GM12878 (cell line): ENCODE measurements around the gene DNAJB5. TPM values are rescaled to one million over a fixed set of nuclear protein-coding genes. Genes with fewer than 3 reads are reported as not detected.

Experiments
- ATAC-seq: fragments of 200-7000 bp; cut with Tn5 transposase; 3 replicates; pipeline ENCODE4 v1.9.1; 2020; ENCODE audit warnings: mild to moderate bottlenecking, moderate library complexity
- BruUV-seq: library from RNA; stranded (reverse); fragments of 400-500 nt; replicated peaks from 2 replicates; lab custom pipeline; 2021; lab: Mats Ljungman, UMichigan
- CTCF ChIA-PET: fragments of 300-600 bp; sonication (Branson Sonifier 250); formaldehyde crosslinking; extraction: SDS; loops from one replicate; lab custom pipeline; 2021; ENCODE audit warnings: inconsistent platforms; lab: Yijun Ruan, JAX
- POLR2A ChIA-PET: fragments of 350-600 bp; formaldehyde crosslinking; extraction: SDS; loops from one replicate; lab custom pipeline; 2021; ENCODE audit warnings: inconsistent platforms; lab: Charles Lee
- RAD21 ChIA-PET: fragments of 300-600 bp; sonication (Branson Sonifier 250); formaldehyde crosslinking; loops from one replicate; lab custom pipeline; 2023; ENCODE audit warnings: antibody characterized with exemption; ENCODE audit not compliant: unreplicated experiment; lab: Charles Lee
- SMC1A ChIA-PET: fragments of 300-600 bp; sonication (Branson Sonifier 250); formaldehyde crosslinking; loops from one replicate; lab custom pipeline; 2023; ENCODE audit not compliant: unreplicated experiment, uncharacterized antibody; lab: Charles Lee
- DNase-seq: peaks from one replicate; pipeline ENCODE4 v3.0.0-alpha.2; 2011; ENCODE audit warnings: low read depth, low spot score
- FAIRE-seq: peaks from 3 replicates; lab custom pipeline; 2011; peaks lifted over from hg19 to GRCh38; lab: Jason Lieb, UNC
- H2AFZ ChIP-seq: 2 replicates; pipeline ENCODE4 v1.6.0; 2011; ENCODE audit warnings: low read depth, low read length, control low read depth; ENCODE audit not compliant: control insufficient read depth
- H3K27ac ChIP-seq: 2 replicates; pipeline ENCODE4 v1.5.1; 2011; ENCODE audit warnings: control low read depth; ENCODE audit not compliant: control insufficient read depth, insufficient read depth
- H3K27me3 ChIP-seq, 2 experiments: replicated peaks in 1 of 2; 2 replicates each; pipeline versions ENCODE4 v1.6.0 to v1.6.1; 2011; ENCODE audit warnings: low read length in 1 of 2; ENCODE audit not compliant: control insufficient read depth in 2 of 2, insufficient read depth in 2 of 2
- H3K36me3 ChIP-seq, 2 experiments: 2 replicates each; pipeline ENCODE4 v1.5.1; 2011; ENCODE audit warnings: low read length in 1 of 2; ENCODE audit not compliant: control insufficient read depth in 2 of 2, insufficient read depth in 2 of 2
- H3K4me1 ChIP-seq: 2 replicates; pipeline ENCODE4 v1.6.1; 2011; ENCODE audit warnings: mild to moderate bottlenecking, low read length, moderate library complexity, mixed read lengths; ENCODE audit not compliant: control insufficient read depth, insufficient read depth
- H3K4me2 ChIP-seq: 2 replicates; pipeline ENCODE4 v1.6.0; 2011; ENCODE audit warnings: control low read depth; ENCODE audit not compliant: control insufficient read depth, insufficient read depth
- H3K4me3 ChIP-seq: fragments of 200-600 bp; sonication (generic); 2 replicates; pipeline ENCODE4 v1.5.1; 2016
- H3K79me2 ChIP-seq: 2 replicates; pipeline ENCODE4 v1.6.0; 2011; ENCODE audit warnings: low read length; ENCODE audit not compliant: control insufficient read depth, insufficient read depth
- H3K9ac ChIP-seq: 2 replicates; pipeline ENCODE4 v1.8.0; 2011; ENCODE audit warnings: low read length, control low read depth, mixed read lengths; ENCODE audit not compliant: control insufficient read depth, insufficient read depth
- H3K9me3 ChIP-seq: replicated peaks from 3 replicates; pipeline ENCODE4 v1.5.1; 2011; ENCODE audit warnings: mild to moderate bottlenecking, low read length; ENCODE audit not compliant: control insufficient read depth, insufficient read depth
- H4K20me1 ChIP-seq: 2 replicates; pipeline ENCODE4 v1.6.0; 2011; ENCODE audit not compliant: control insufficient read depth, insufficient read depth
- BCL11A ChIP-seq: IDR thresholded peaks from 2 replicates; pipeline ENCODE4 v1.6.1; 2011; ENCODE audit warnings: low read depth, low read length
- CHD2 ChIP-seq: IDR thresholded peaks from 2 replicates; pipeline ENCODE4 v1.6.1; 2011; ENCODE audit warnings: low read depth, low read length, improper control_type of control experiment, borderline replicate concordance
- HDAC2 ChIP-seq: fragments of 200-600 bp; sonication (generic); IDR thresholded peaks from 2 replicates; pipeline ENCODE4 v1.6.1; 2017
- HDAC6 ChIP-seq: fragments of 200-600 bp; sonication (generic); IDR thresholded peaks from one replicate; pipeline ENCODE4 v1.8.0; 2017; ENCODE audit warnings: antibody characterized with exemption; ENCODE audit not compliant: unreplicated experiment
- IRF4 ChIP-seq: IDR thresholded peaks from 2 replicates; pipeline ENCODE4 v1.6.1; 2011; ENCODE audit warnings: low read depth, low read length
- SMAD1 ChIP-seq: fragments of 450-650 bp; IDR thresholded peaks from 2 replicates; pipeline ENCODE4 v1.6.1; 2018; ENCODE audit warnings: mild to moderate bottlenecking, low read depth; ENCODE audit not compliant: partially characterized antibody
- SP1 ChIP-seq: IDR thresholded peaks from one replicate; pipeline ENCODE4 v1.6.1; 2011; ENCODE audit warnings: low read depth, low read length
- SUPT20H ChIP-seq: IDR thresholded peaks from 2 replicates; pipeline ENCODE4 v1.6.1; 2011; ENCODE audit warnings: low read depth, mild to moderate bottlenecking, low read length, moderate library complexity, borderline replicate concordance; ENCODE audit not compliant: control insufficient read depth
- ZNF622 ChIP-seq: fragments of 450-650 bp; IDR thresholded peaks from 2 replicates; pipeline ENCODE4 v1.6.1; 2017; ENCODE audit warnings: mild to moderate bottlenecking, inconsistent platforms
- WGBS: methylation state at CpG from one replicate; pipeline ENCODE4 v1.1.6; 2016; ENCODE audit warnings: low lambda C conversion rate; ENCODE audit not compliant: insufficient replicate concordance, insufficient coverage; ENCODE audit errors: missing lambda C conversion rate; 5-methylcytosine and 5-hydroxymethylcytosine counted together
- in situ Hi-C: fragments of 300-500 bp; cut with MboI; formaldehyde crosslinking; loops from 9 replicates; pipeline ENCODE4 v1.14.3; 2018; ENCODE audit warnings: mixed read lengths
- intact Hi-C: fragments of 100-400 bp; cut with micrococcal nuclease; formaldehyde crosslinking; loops from one replicate; pipeline ENCODE4 v1.14.2; 2022; ENCODE audit not compliant: unreplicated experiment
- polyA plus RNA-seq, 11 experiments: library from polyadenylated mRNA; depleted of rRNA in 4 of 11; unstranded in 6 of 11; stranded (reverse) in 5 of 11; fragments of >200 nt; fragmentation: Nextera tagmentation in 4 of 11; fragmentation: Illumina TruSeq in 1 of 11; extraction: Ambion mirVana in 4 of 11; extraction: Trizol in 1 of 11; gene quantifications; 1 replicate in 1 of 11; 2 replicates in 10 of 11; pipeline versions ENCODE4 v1.2.1 to v1.2.3, GENCODE V29; 2011 to 2016; ENCODE audit warnings: inconsistent platforms in 2 of 11, missing spikeins in 2 of 11, low read depth in 1 of 11
- total RNA-seq, 4 experiments: library from RNA; depleted of rRNA in 3 of 4; stranded (reverse); fragments of >200 nt in 3 of 4; fragmentation: Illumina TruSeq in 1 of 4; extraction: Trizol in 1 of 4; gene quantifications; 2 replicates each; pipeline versions ENCODE4 v1.2.1 to v1.2.3, GENCODE V29; 2013 to 2021
- TF ChIP-seq, protein P1 (sequence below): fragments of 450-650 bp; IDR thresholded peaks from 2 replicates; pipeline ENCODE4 v1.6.1; 2017; ENCODE audit warnings: antibody characterized with exemption, mild to moderate bottlenecking, moderate library complexity

DNAJB5 gene
- total and polyA plus RNA-seq, 10 of the 15 experiments (the other 5 are each of a cell fraction or from before 2014, with no cell fraction given): 0.92 to 13.3 (median 6.8) TPM

DNA sequence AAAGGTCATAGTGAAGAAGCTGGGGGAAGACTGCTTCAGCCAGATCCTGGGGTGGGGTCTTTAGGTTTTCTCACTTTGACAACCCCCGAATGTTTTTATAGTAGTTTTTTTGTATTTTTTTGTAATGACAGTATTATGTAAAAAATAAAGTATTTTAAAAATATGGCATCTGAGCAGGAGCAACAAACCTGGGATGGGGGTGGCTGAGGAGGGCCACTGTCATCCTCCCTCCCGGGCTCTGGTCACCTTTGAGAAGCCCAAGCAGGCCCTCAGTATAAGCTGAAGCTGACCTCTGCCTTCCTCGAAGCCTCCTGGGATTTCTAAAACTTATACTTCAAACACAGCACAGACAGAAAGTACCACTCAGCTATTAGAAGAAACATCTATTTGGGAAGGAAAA is 8.7 kb downstream of the DNAJB5 start (continued):
- TF ChIP-seq ZNF622: no peak
- TF ChIP-seq CHD2: no peak
- no peak for TF ChIP-seq HDAC6
- TF ChIP-seq BCL11A: no peak
- TF ChIP-seq IRF4: no peak
- TF ChIP-seq SUPT20H: no peak
- TF ChIP-seq, protein P1, sequence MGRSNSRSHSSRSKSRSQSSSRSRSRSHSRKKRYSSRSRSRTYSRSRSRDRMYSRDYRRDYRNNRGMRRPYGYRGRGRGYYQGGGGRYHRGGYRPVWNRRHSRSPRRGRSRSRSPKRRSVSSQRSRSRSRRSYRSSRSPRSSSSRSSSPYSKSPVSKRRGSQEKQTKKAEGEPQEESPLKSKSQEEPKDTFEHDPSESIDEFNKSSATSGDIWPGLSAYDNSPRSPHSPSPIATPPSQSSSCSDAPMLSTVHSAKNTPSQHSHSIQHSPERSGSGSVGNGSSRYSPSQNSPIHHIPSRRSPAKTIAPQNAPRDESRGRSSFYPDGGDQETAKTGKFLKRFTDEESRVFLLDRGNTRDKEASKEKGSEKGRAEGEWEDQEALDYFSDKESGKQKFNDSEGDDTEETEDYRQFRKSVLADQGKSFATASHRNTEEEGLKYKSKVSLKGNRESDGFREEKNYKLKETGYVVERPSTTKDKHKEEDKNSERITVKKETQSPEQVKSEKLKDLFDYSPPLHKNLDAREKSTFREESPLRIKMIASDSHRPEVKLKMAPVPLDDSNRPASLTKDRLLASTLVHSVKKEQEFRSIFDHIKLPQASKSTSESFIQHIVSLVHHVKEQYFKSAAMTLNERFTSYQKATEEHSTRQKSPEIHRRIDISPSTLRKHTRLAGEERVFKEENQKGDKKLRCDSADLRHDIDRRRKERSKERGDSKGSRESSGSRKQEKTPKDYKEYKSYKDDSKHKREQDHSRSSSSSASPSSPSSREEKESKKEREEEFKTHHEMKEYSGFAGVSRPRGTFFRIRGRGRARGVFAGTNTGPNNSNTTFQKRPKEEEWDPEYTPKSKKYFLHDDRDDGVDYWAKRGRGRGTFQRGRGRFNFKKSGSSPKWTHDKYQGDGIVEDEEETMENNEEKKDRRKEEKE: no peak
- TF ChIP-seq SMAD1: no peak

DNA sequence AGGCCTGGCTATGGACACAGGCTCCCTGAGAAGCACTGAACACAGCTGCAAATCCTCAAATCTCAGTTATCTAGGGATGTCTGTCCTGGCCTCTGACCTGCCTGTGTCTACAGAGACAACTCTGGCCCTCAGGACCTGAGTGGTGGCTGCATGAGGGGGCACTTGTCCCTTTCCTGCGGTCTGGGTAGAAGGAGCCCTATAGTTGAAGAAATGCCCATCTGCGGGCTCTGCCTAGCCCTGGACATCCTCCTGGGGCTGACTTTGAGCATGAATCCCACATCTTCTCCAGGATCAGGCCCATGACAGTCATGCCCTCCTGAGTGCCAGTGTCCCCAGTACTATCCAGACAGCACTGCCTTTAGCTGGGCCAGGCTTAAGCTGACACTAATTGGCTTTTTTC is 10.0 kb downstream of the DNAJB5 start:
- Histone ChIP-seq H3K36me3 (0 out of 4 replicates have a peak, but pooled peaks cover 0 to 2% of the 10 kb centered on the region in 2 experiments), H3K4me1 (peaks cover 6% of the 10 kb centered on the region; the same call in 1 of the 2 replicates), H3K9ac (no peak overlapping the region), H4K20me1 (no peaks in the 10 kb centered on the region), H3K27ac (no peak overlapping the region), H3K27me3 (no peaks in the 10 kb centered on the region), H3K4me2 (no peak overlapping the region), H3K79me2 (no peaks in the 10 kb centered on the region), H2AFZ (no peak overlapping the region), H3K4me3 (no peak overlapping the region), H3K9me3 (no peaks in the 10 kb centered on the region)
- intact Hi-C loops: no loop called here
- ATAC-seq: no peak
- CTCF ChIA-PET: interaction anchor here (0.9 kb wide), 1 partner anchor 100 kb away, joined by 3 read pairs; no protein-coding TSS in a partner anchor
- no TSS peak for BruUV-seq
- DNase-seq: no peak
- POLR2A ChIA-PET: no interaction called here
- TF ChIP-seq HDAC2: no peak
- no peak for TF ChIP-seq SP1
- SMC1A ChIA-PET: interaction anchor here (2.8 kb wide), 1 partner anchor 51 kb away, joined by 11 read pairs; no protein-coding TSS in a partner anchor
- no peak for FAIRE-seq
- in situ Hi-C loops: no loop called here
- 56% methylated on average over 2 of the region's 2 CpGs for WGBS
- RAD21 ChIA-PET: no interaction called here
